ENCODE data around the gene RSPO1. TPM values are rescaled to one million over a fixed set of nuclear protein-coding genes. Genes with fewer than 3 reads are reported as not detected.
A peak's percentile ranks its signal among the peaks of the same experiment; 100 is the strongest.

Gene RSPO1
- total and polyA plus RNA-seq, 2 experiments from 2014 or later: 0.22 TPM; not detected in 1

DNA sequence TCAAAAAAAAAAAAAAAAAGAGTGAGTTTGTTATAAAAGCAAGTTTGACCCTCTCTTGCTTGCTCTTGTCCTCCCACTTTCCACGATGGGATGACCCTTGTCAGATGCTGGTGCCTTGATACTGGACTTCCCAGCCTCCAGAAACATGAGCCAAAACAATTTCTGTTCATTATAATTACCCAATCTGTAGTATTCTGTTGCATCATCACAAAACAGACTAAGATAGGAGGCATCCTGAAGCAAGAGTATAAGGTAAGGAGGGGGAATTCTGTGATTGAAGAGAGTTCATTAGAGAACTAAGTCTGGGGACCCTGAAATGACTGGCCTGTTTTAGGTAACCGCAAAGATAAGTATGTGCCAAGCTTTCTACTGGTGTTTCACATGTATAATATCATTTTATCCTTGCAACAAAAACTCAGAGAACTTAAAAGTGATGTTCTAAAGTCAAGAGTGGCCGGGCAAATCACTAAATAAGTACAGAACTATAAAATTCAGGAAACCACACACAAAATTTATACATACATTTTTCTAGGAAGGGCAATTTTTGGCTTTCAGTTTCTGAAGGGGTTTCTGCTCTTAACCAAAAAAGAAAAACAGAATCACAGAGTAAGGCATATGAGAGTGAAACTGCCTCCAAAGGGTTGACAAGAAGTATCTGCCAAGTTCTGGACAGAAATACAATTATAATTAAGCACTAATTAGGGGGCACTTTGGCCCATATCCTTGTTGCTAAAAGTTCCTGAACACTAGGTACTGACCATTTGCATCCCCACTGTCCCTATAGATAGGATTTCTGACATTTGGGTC, 64.0 kb downstream of the RSPO1 start:
- in situ Hi-C loops (cut with MboI): no loop called here
- H3K27me3 ChIP-seq (replicated peaks; ENCODE audit: insufficient read depth): no peaks in the 10 kb centered on the region
- no peaks in the 10 kb centered on the region for H3K9me2 ChIP-seq (ENCODE audit: insufficient read depth)
- H3K4me2 ChIP-seq (ENCODE audit: unreplicated experiment): no peak overlapping the region
- DNase-seq: no peak
- no peaks in the 10 kb centered on the region for H4K20me1 ChIP-seq (ENCODE audit: insufficient read depth)
- TF ChIP-seq EZH2phosphoT487 (IDR thresholded peaks at IDR 0.05; ENCODE audit: insufficient read depth, low read depth) (no peak), EZH2 (IDR thresholded peaks at IDR 0.05; ENCODE audit: insufficient read depth, poor library complexity, severe bottlenecking) (no peak)
- whole genome bisulfite sequencing, 2 experiments (ENCODE audit: low coverage in 1 of 2, low lambda C conversion rate in 2 of 2, missing lambda C conversion rate in 2 of 2): 96 to 97% methylated on average over 3 of the region's 3 CpGs
- H3K4me1 ChIP-seq (ENCODE audit: insufficient read depth): peaks cover 16% of the 10 kb centered on the region
- no peak overlapping the region for H3K4me3 ChIP-seq
- no peak overlapping the region for H3K27ac ChIP-seq
- no peak overlapping the region for H2AFZ ChIP-seq
- peaks cover 72% of the 10 kb centered on the region for H3K36me3 ChIP-seq (ENCODE audit: low read depth)
- H3K9me3 ChIP-seq (ENCODE audit: low read depth): no peaks in the 10 kb centered on the region
- peaks cover 42% of the 10 kb centered on the region for H3F3A ChIP-seq (ENCODE audit: insufficient read depth)
- peaks cover 16% of the 10 kb centered on the region; the same call in 1 of the 2 replicates for H3K79me2 ChIP-seq (ENCODE audit: insufficient read depth)
- no peak overlapping the region for H3K9ac ChIP-seq

DNA sequence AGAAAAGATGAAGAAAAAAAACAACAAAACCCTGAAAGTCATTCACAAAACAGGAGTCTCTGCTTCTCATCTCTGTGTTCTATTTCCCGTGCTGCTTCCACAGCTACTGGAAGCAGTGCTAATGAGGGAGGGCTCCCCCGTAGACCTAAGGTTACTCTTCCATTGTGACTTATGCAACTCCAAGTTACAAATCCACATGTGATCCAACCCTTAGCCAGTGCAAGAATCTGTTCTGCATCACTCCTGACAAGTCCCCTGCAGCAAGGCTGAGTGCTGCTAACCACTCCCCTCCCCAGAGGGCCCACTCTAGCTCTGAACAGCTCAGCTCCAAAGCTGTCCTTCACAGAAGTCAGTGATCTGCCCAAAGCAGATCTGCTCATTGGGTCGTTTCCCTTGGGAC, 67.7 kb downstream of the RSPO1 start:
- H3K36me3 ChIP-seq (ENCODE audit: low read depth): peaks cover 58% of the 10 kb centered on the region
- H4K20me1 ChIP-seq (ENCODE audit: insufficient read depth): no peaks in the 10 kb centered on the region
- no peak overlapping the region for H3K4me3 ChIP-seq
- WGBS, 2 experiments (ENCODE audit: low coverage in 1 of 2, low lambda C conversion rate in 2 of 2, missing lambda C conversion rate in 2 of 2): 65 to 84% methylated on average over 3 of the region's 3 CpGs
- peaks cover 51% of the 10 kb centered on the region for H3F3A ChIP-seq (ENCODE audit: insufficient read depth)
- no peaks in the 10 kb centered on the region for H3K9me2 ChIP-seq (ENCODE audit: insufficient read depth)
- in situ Hi-C loops (cut with MboI): no loop called here
- no peaks in the 10 kb centered on the region for H3K79me2 ChIP-seq (ENCODE audit: insufficient read depth)
- DNase-seq: no peak
- H3K9ac ChIP-seq: no peak overlapping the region
- no peak overlapping the region for H3K27ac ChIP-seq
- no peaks in the 10 kb centered on the region for H3K27me3 ChIP-seq (replicated peaks; ENCODE audit: insufficient read depth)
- no peak for TF ChIP-seq EZH2phosphoT487 (IDR thresholded peaks at IDR 0.05; ENCODE audit: insufficient read depth, low read depth)
- no peak for TF ChIP-seq EZH2 (IDR thresholded peaks at IDR 0.05; ENCODE audit: insufficient read depth, poor library complexity, severe bottlenecking)
- H3K9me3 ChIP-seq (ENCODE audit: low read depth): no peaks in the 10 kb centered on the region
- peaks cover 20% of the 10 kb centered on the region for H3K4me1 ChIP-seq (ENCODE audit: insufficient read depth)
- H3K4me2 ChIP-seq (ENCODE audit: unreplicated experiment): no peak overlapping the region
- no peak overlapping the region for H2AFZ ChIP-seq

DNA sequence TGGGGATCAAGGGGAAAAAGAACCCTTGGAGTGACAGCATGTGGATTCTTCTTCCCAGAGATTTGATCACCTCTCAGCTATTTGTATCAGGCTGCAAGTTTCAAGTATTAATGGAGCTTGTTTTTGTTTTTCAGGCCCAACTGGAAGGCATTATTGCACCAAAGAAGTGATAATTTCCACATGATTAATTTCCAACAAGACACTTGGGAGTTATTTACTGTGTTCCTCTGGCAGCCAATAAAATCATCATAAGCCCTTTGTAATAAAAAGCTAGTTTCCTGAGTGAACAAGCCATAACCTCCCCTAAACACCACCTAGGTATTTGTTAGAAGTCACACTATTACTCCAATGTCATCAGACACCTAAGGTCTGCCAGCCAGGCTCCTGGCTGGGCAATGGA, 69.8 kb downstream of the RSPO1 start:
- no peaks in the 10 kb centered on the region for H3K9me2 ChIP-seq (ENCODE audit: insufficient read depth)
- no peaks in the 10 kb centered on the region for H3K9me3 ChIP-seq (ENCODE audit: low read depth)
- H3K4me1 ChIP-seq (ENCODE audit: insufficient read depth): peaks cover 20% of the 10 kb centered on the region
- peaks cover 49% of the 10 kb centered on the region for H3K36me3 ChIP-seq (ENCODE audit: low read depth)
- 0 out of 2 replicates have a peak overlapping the region, but pooled peaks have one; percentile 25 for H3K9ac ChIP-seq
- H3K27ac ChIP-seq: peak overlapping the region; percentile 34
- in situ Hi-C loops (cut with MboI): no loop called here
- no peak overlapping the region for H3K4me2 ChIP-seq (ENCODE audit: unreplicated experiment)
- no peaks in the 10 kb centered on the region for H3K79me2 ChIP-seq (ENCODE audit: insufficient read depth)
- TF ChIP-seq EZH2 (IDR thresholded peaks at IDR 0.05; ENCODE audit: insufficient read depth, poor library complexity, severe bottlenecking): no peak
- no peak for TF ChIP-seq EZH2phosphoT487 (IDR thresholded peaks at IDR 0.05; ENCODE audit: insufficient read depth, low read depth)
- H3K4me3 ChIP-seq: no peak overlapping the region
- no peak for DNase-seq
- H2AFZ ChIP-seq: peak overlapping the region; percentile 6; the same call in 1 of the 2 replicates
- peaks cover 62% of the 10 kb centered on the region for H3F3A ChIP-seq (ENCODE audit: insufficient read depth)
- H4K20me1 ChIP-seq (ENCODE audit: insufficient read depth): no peaks in the 10 kb centered on the region
- H3K27me3 ChIP-seq (replicated peaks; ENCODE audit: insufficient read depth): no peaks in the 10 kb centered on the region

- in situ Hi-C loops (cut with MboI): no loop called here
- Histone ChIP-seq H4K20me1 (ENCODE audit: insufficient read depth) (no peaks in the 10 kb centered on the region), H3K4me1 (ENCODE audit: insufficient read depth) (peaks cover 20% of the 10 kb centered on the region), H3K9ac (no peak overlapping the region), H3F3A (ENCODE audit: insufficient read depth) (peaks cover 58% of the 10 kb centered on the region), H3K79me2 (ENCODE audit: insufficient read depth) (no peaks in the 10 kb centered on the region), H3K9me3 (ENCODE audit: low read depth) (no peaks in the 10 kb centered on the region), H2AFZ (no peak overlapping the region), H3K27ac (no peak overlapping the region), H3K4me3 (no peak overlapping the region), H3K36me3 (ENCODE audit: low read depth) (peaks cover 30% of the 10 kb centered on the region), H3K9me2 (ENCODE audit: insufficient read depth) (no peaks in the 10 kb centered on the region), H3K4me2 (ENCODE audit: unreplicated experiment) (no peak overlapping the region), H3K27me3 (replicated peaks; ENCODE audit: insufficient read depth) (no peaks in the 10 kb centered on the region)
- TF ChIP-seq EZH2 (IDR thresholded peaks at IDR 0.05; ENCODE audit: insufficient read depth, poor library complexity, severe bottlenecking): no peak
- WGBS, 2 experiments (ENCODE audit: low coverage in 1 of 2, low lambda C conversion rate in 2 of 2, missing lambda C conversion rate in 2 of 2): 64 to 80% methylated on average over 1 of the region's 1 CpG
- no peak for DNase-seq
These were observed 71.7 kb downstream of the RSPO1 start for GRCh38 chr1:37562984-37563383.

Other genes starting within 250 kb of the RSPO1 start
- 8.9 and 9.2 TPM in 2 replicates for gene ZC3H12A, start 160.3 kb downstream of the RSPO1 start, total RNA-seq (2014; rRNA removed; shearing (Covaris generic))
- gene ZC3H12A, start 160.3 kb downstream of the RSPO1 start, polyA plus RNA-seq (2016; fragmentation: Nextera tagmentation; extraction: Ambion mirVana): 5.0 and 7.1 TPM in 2 replicates
- 116 and 117 TPM in 2 replicates for gene MEAF6, start 120.1 kb downstream of the RSPO1 start, total RNA-seq (2014; rRNA removed; shearing (Covaris generic))
- 96.2 and 99.5 TPM in 2 replicates for gene MEAF6, start 120.1 kb downstream of the RSPO1 start, polyA plus RNA-seq (2016; fragmentation: Nextera tagmentation; extraction: Ambion mirVana)
- 12.3 and 12.4 TPM in 2 replicates for gene SNIP1, start 80.6 kb downstream of the RSPO1 start, total RNA-seq (2014; rRNA removed; shearing (Covaris generic))
- gene SNIP1, start 80.6 kb downstream of the RSPO1 start, polyA plus RNA-seq (2016; fragmentation: Nextera tagmentation; extraction: Ambion mirVana): 7.4 and 9.8 TPM in 2 replicates
- gene DNALI1, start 78.0 kb downstream of the RSPO1 start, total RNA-seq (2014; rRNA removed; shearing (Covaris generic)): 0.32 and 0.63 TPM in 2 replicates
- gene DNALI1, start 78.0 kb downstream of the RSPO1 start, polyA plus RNA-seq (2016; fragmentation: Nextera tagmentation; extraction: Ambion mirVana): 1.2 and 2.1 TPM in 2 replicates
- gene GNL2, start 39.0 kb downstream of the RSPO1 start, total RNA-seq (2014; rRNA removed; shearing (Covaris generic)): 39.3 and 53.6 TPM in 2 replicates
- gene GNL2, start 39.0 kb downstream of the RSPO1 start, polyA plus RNA-seq (2016; fragmentation: Nextera tagmentation; extraction: Ambion mirVana): 65.4 and 67.1 TPM in 2 replicates
- gene CDCA8, start 57.6 kb upstream of the RSPO1 start, total RNA-seq (2014; rRNA removed; shearing (Covaris generic)): 4.4 and 5.7 TPM in 2 replicates
- 15.4 and 16.6 TPM in 2 replicates for gene CDCA8, start 57.6 kb upstream of the RSPO1 start, polyA plus RNA-seq (2016; fragmentation: Nextera tagmentation; extraction: Ambion mirVana)
- not detected in 2 replicates for gene EPHA10, start 130.2 kb upstream of the RSPO1 start, total RNA-seq (2014; rRNA removed; shearing (Covaris generic))
- gene EPHA10, start 130.2 kb upstream of the RSPO1 start, polyA plus RNA-seq (2016; fragmentation: Nextera tagmentation; extraction: Ambion mirVana): not detected in 2 replicates
- 0.65 and 1.8 TPM in 2 replicates for gene MANEAL, start 159.0 kb upstream of the RSPO1 start, total RNA-seq (2014; rRNA removed; shearing (Covaris generic))
- gene MANEAL, start 159.0 kb upstream of the RSPO1 start, polyA plus RNA-seq (2016; fragmentation: Nextera tagmentation; extraction: Ambion mirVana): 0.23 TPM in 1 of 2 replicates, not detected in the other
- gene C1orf122, start 172.9 kb upstream of the RSPO1 start, total RNA-seq (2014; rRNA removed; shearing (Covaris generic)): 86.2 and 110 TPM in 2 replicates
- gene C1orf122, start 172.9 kb upstream of the RSPO1 start, polyA plus RNA-seq (2016; fragmentation: Nextera tagmentation; extraction: Ambion mirVana): 103 and 108 TPM in 2 replicates
- gene YRDC, start 173.3 kb upstream of the RSPO1 start, total RNA-seq (2014; rRNA removed; shearing (Covaris generic)): 22.4 and 24.9 TPM in 2 replicates
- gene YRDC, start 173.3 kb upstream of the RSPO1 start, polyA plus RNA-seq (2016; fragmentation: Nextera tagmentation; extraction: Ambion mirVana): 12.5 and 13.9 TPM in 2 replicates
- 2.1 TPM in 2 replicates for gene MTF1, start 224.7 kb upstream of the RSPO1 start, total RNA-seq (2014; rRNA removed; shearing (Covaris generic))
- gene MTF1, start 224.7 kb upstream of the RSPO1 start, polyA plus RNA-seq (2016; fragmentation: Nextera tagmentation; extraction: Ambion mirVana): 14.4 and 14.7 TPM in 2 replicates

Measured in GM23248 (cell line).